Neural cell (in vitro differentiated cells): Measurements from ENCODE around the gene GATAD2A. TPM values are rescaled to one million over a fixed set of nuclear protein-coding genes. Genes with fewer than 3 reads are reported as not detected.

Experiments
- H2AFZ ChIP-seq: fragments of 200-600, 300-800 bp; sonication (generic), shearing (Covaris generic); 2 replicates; pipeline ENCODE4 v1.6.0; 2014; ENCODE audit warnings: low read depth, mild to moderate bottlenecking, antibody characterized with exemption, low read length, moderate library complexity
- H3F3A ChIP-seq: fragments of 200-600 bp; shearing (Covaris generic); 2 replicates; pipeline ENCODE4 v1.6.1; 2016; ENCODE audit warnings: mild to moderate bottlenecking, moderate library complexity, mixed read lengths, antibody characterized with exemption, low read length; ENCODE audit not compliant: insufficient read depth, poor library complexity, severe bottlenecking
- H3K27ac ChIP-seq: fragments of 200-600, 300-800 bp; sonication (generic), shearing (Covaris generic); 2 replicates; pipeline ENCODE4 v1.5.1; 2014; ENCODE audit warnings: mild to moderate bottlenecking, low read length, moderate library complexity
- H3K27me3 ChIP-seq: fragments of 300-800, 200-600 bp; sonication (generic), shearing (Covaris generic); 2 replicates; pipeline ENCODE4 v1.6.0; 2014; ENCODE audit warnings: mild to moderate bottlenecking, low read depth, low read length, moderate library complexity; ENCODE audit not compliant: insufficient read depth
- H3K36me3 ChIP-seq: fragments of 300-800, 200-600 bp; sonication (generic), shearing (Covaris generic); 2 replicates; pipeline ENCODE4 v1.5.1; 2014; ENCODE audit warnings: mild to moderate bottlenecking, antibody characterized with exemption, low read length, moderate library complexity; ENCODE audit not compliant: insufficient read depth
- H3K4me2 ChIP-seq: fragments of 300-800, 200-600 bp; sonication (generic), shearing (Covaris generic); 2 replicates; pipeline ENCODE4 v1.6.0; 2014; ENCODE audit warnings: mild to moderate bottlenecking, low read length
- H3K4me3 ChIP-seq: fragments of 300-800, 200-600 bp; sonication (generic), shearing (Covaris generic); 2 replicates; pipeline ENCODE4 v1.5.1; 2014; ENCODE audit warnings: mild to moderate bottlenecking, low read length, moderate library complexity
- H3K79me2 ChIP-seq: fragments of 200-600 bp; shearing (Covaris generic); replicated peaks from 2 replicates; pipeline ENCODE4 v1.6.0; 2014; ENCODE audit warnings: mild to moderate bottlenecking, low read length, moderate library complexity; ENCODE audit not compliant: insufficient read depth
- H3K9ac ChIP-seq: fragments of 300-800, 200-600 bp; sonication (generic), shearing (Covaris generic); 2 replicates; pipeline ENCODE4 v1.6.1; 2016; ENCODE audit warnings: mild to moderate bottlenecking, low read length, mixed read lengths
- H3K9me2 ChIP-seq: fragments of 200-600 bp; shearing (Covaris generic); 2 replicates; pipeline ENCODE4 v1.6.1; 2016; ENCODE audit warnings: mild to moderate bottlenecking, low read length, mixed read lengths; ENCODE audit not compliant: insufficient read depth
- H3K9me3 ChIP-seq: fragments of 200-600, 300-800 bp; sonication (generic), shearing (Covaris generic); 2 replicates; pipeline ENCODE4 v1.6.1; 2016; ENCODE audit warnings: mild to moderate bottlenecking, mixed run types, low read length, moderate library complexity, mixed read lengths
- H4K20me1 ChIP-seq: fragments of 200-600 bp; shearing (Covaris generic); 2 replicates; pipeline ENCODE4 v1.6.1; 2016; ENCODE audit warnings: mild to moderate bottlenecking, mixed run types; ENCODE audit not compliant: insufficient read depth
- EP300 ChIP-seq: fragments of 450-650 bp; conservative IDR thresholded peaks from 2 replicates; pipeline ENCODE4 v1.6.1; 2014; ENCODE audit warnings: antibody characterized with exemption, mild to moderate bottlenecking, moderate library complexity; ENCODE audit not compliant: poor library complexity, severe bottlenecking
- EZH2 ChIP-seq: fragments of 200-600, 300-800 bp; shearing (Covaris generic), sonication (generic); IDR thresholded peaks from 2 replicates; pipeline ENCODE4 v1.6.1; 2014; ENCODE audit warnings: antibody characterized with exemption, low read length, borderline replicate concordance, mild to moderate bottlenecking; ENCODE audit not compliant: insufficient read depth, poor library complexity, severe bottlenecking
- MXI1 ChIP-seq: fragments of 450-650 bp; conservative IDR thresholded peaks from 2 replicates; pipeline ENCODE4 v1.6.1; 2014; ENCODE audit warnings: antibody characterized with exemption, mild to moderate bottlenecking; ENCODE audit not compliant: poor library complexity, severe bottlenecking
- POLR2AphosphoS5 ChIP-seq: IDR thresholded peaks from 2 replicates; pipeline ENCODE4 v1.6.1; 2012
- RAD21 ChIP-seq: fragments of 450-650 bp; conservative IDR thresholded peaks from 2 replicates; pipeline ENCODE4 v1.6.1; 2014; ENCODE audit warnings: antibody characterized with exemption, mild to moderate bottlenecking, moderate library complexity
- SMC3 ChIP-seq: fragments of 450-650 bp; conservative IDR thresholded peaks from 2 replicates; pipeline ENCODE4 v1.6.1; 2014; ENCODE audit warnings: antibody characterized with exemption, mild to moderate bottlenecking, moderate library complexity; ENCODE audit not compliant: poor library complexity
- TAF1 ChIP-seq: IDR thresholded peaks from 2 replicates; pipeline ENCODE4 v1.6.1; 2012; ENCODE audit warnings: low read depth
- polyA plus RNA-seq: library from polyadenylated mRNA; depleted of rRNA; stranded (reverse); fragments of >200 nt; gene quantifications from 2 replicates; pipeline ENCODE4 v1.2.3, GENCODE V29; 2014
- TF ChIP-seq, protein P1 (sequence below): IDR thresholded peaks from 2 replicates; pipeline ENCODE4 v1.6.1; 2012; ENCODE audit warnings: borderline replicate concordance
- TF ChIP-seq, protein P2 (sequence below): fragments of 450-650 bp; IDR thresholded peaks from 2 replicates; pipeline ENCODE4 v1.5.1; 2014; ENCODE audit warnings: antibody characterized with exemption, mild to moderate bottlenecking, moderate library complexity; ENCODE audit not compliant: poor library complexity, severe bottlenecking

GATAD2A gene
- polyA plus RNA-seq, 1 donor from 2014 or later: 13.9 TPM

- Histone ChIP-seq H3K4me2 (no peak overlapping the region), H3K9ac (no peak overlapping the region), H3K9me3 (no peaks in the 10 kb centered on the region), H3K36me3 (no peaks in the 10 kb centered on the region), H3K9me2 (no peaks in the 10 kb centered on the region), H3K4me3 (no peak overlapping the region), H3K79me2 (peaks cover 15% of the 10 kb centered on the region), H3K27me3 (no peaks in the 10 kb centered on the region), H4K20me1 (no peaks in the 10 kb centered on the region), H3F3A (no peaks in the 10 kb centered on the region), H2AFZ (no peak overlapping the region), H3K27ac (no peak overlapping the region)
- TF ChIP-seq POLR2AphosphoS5: no peak
- no peak for TF ChIP-seq TAF1
- TF ChIP-seq EZH2: no peak
- TF ChIP-seq MXI1: no peak
- no peak for TF ChIP-seq EP300
- no peak for TF ChIP-seq RAD21
- TF ChIP-seq, protein P1, sequence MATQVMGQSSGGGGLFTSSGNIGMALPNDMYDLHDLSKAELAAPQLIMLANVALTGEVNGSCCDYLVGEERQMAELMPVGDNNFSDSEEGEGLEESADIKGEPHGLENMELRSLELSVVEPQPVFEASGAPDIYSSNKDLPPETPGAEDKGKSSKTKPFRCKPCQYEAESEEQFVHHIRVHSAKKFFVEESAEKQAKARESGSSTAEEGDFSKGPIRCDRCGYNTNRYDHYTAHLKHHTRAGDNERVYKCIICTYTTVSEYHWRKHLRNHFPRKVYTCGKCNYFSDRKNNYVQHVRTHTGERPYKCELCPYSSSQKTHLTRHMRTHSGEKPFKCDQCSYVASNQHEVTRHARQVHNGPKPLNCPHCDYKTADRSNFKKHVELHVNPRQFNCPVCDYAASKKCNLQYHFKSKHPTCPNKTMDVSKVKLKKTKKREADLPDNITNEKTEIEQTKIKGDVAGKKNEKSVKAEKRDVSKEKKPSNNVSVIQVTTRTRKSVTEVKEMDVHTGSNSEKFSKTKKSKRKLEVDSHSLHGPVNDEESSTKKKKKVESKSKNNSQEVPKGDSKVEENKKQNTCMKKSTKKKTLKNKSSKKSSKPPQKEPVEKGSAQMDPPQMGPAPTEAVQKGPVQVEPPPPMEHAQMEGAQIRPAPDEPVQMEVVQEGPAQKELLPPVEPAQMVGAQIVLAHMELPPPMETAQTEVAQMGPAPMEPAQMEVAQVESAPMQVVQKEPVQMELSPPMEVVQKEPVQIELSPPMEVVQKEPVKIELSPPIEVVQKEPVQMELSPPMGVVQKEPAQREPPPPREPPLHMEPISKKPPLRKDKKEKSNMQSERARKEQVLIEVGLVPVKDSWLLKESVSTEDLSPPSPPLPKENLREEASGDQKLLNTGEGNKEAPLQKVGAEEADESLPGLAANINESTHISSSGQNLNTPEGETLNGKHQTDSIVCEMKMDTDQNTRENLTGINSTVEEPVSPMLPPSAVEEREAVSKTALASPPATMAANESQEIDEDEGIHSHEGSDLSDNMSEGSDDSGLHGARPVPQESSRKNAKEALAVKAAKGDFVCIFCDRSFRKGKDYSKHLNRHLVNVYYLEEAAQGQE: no peak
- TF ChIP-seq SMC3: no peak
- TF ChIP-seq, protein P2, sequence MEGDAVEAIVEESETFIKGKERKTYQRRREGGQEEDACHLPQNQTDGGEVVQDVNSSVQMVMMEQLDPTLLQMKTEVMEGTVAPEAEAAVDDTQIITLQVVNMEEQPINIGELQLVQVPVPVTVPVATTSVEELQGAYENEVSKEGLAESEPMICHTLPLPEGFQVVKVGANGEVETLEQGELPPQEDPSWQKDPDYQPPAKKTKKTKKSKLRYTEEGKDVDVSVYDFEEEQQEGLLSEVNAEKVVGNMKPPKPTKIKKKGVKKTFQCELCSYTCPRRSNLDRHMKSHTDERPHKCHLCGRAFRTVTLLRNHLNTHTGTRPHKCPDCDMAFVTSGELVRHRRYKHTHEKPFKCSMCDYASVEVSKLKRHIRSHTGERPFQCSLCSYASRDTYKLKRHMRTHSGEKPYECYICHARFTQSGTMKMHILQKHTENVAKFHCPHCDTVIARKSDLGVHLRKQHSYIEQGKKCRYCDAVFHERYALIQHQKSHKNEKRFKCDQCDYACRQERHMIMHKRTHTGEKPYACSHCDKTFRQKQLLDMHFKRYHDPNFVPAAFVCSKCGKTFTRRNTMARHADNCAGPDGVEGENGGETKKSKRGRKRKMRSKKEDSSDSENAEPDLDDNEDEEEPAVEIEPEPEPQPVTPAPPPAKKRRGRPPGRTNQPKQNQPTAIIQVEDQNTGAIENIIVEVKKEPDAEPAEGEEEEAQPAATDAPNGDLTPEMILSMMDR: no peak
Measured at GRCh38 chr19:19443283-19443682, 37.8 kb downstream of the GATAD2A start.

DNA sequence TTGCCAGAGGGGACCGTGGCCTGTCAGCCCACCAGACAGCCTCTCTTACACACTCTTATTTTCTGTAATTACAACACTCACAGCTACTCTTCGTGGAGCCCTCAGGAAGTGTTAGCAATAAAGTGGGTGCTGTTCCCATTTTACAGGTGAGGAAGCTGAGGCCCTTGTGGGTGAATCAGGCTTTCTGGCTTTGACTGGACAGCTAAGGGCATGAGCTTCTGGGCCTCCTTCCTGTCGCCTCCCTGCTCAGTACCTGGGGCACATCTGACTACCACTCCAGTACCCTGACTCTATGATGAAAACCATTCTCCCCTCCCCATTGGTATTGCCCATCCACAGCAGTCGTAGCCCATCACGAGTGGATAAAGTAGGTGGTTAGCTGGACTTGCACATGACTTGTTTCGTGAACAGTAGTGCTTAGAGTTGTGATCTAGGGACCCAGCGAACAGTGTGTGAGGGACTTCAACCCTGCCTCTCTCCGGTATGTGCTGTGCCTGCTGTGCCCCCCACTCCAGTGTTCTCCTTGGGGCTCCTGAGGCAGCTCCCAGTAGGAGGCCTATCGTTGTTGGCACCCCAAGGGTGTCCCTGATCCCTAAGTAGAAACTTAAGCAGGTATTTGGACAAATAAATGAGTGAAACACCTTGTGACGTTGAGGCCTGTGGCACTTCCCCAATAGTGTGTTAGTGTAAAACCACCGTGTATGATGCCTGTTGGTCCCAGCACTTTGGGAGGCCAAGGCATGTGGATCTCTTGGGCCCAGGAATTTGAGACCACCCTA is 38.6 kb downstream of the GATAD2A start:
- Histone ChIP-seq H3K4me2 (no peak overlapping the region), H3K9me3 (no peaks in the 10 kb centered on the region), H3K9me2 (no peaks in the 10 kb centered on the region), H3K9ac (no peak overlapping the region), H2AFZ (no peak overlapping the region), H3K27ac (no peak overlapping the region), H3F3A (no peaks in the 10 kb centered on the region), H4K20me1 (no peaks in the 10 kb centered on the region), H3K79me2 (peaks cover 23% of the 10 kb centered on the region), H3K36me3 (no peaks in the 10 kb centered on the region), H3K4me3 (no peak overlapping the region), H3K27me3 (no peaks in the 10 kb centered on the region)
- TF ChIP-seq RAD21: no peak
